Breast epithelium (tissue), 4 donors: ENCODE measurements around the gene SEPTIN8. TPM values are rescaled to one million over a fixed set of nuclear protein-coding genes. Genes with fewer than 3 reads are reported as not detected.

Experiments
- DNase-seq, 2 donors: peaks; one replicate each; pipeline ENCODE4 v3.0.0-alpha.2; 2019; ENCODE audit warnings: low spot score in 2 of 2
- H3K27ac ChIP-seq, 2 donors: fragments of 200-600 bp; sonication (generic) in 1 of 2; one replicate each; pipeline ENCODE4 v1.5.1; 2016 to 2019; ENCODE audit warnings: mild to moderate bottlenecking in 1 of 2
- H3K27me3 ChIP-seq, 2 donors: fragments of 200-600 bp; sonication (generic) in 1 of 2; one replicate each; pipeline versions ENCODE4 v1.5.1 to v1.6.0; 2017 to 2019; ENCODE audit warnings: control low read depth in 1 of 2, mild to moderate bottlenecking in 1 of 2
- H3K36me3 ChIP-seq: fragments of 200-600 bp; one replicate; pipeline ENCODE4 v1.5.1; 2019
- H3K4me1 ChIP-seq, 2 donors: fragments of 200-600 bp; sonication (generic); one replicate each; pipeline ENCODE4 v1.5.1; 2016 to 2019; ENCODE audit warnings: control low read depth in 1 of 2
- H3K4me3 ChIP-seq, 3 donors: fragments of 200-600 bp; sonication (generic); 1 replicate in 2 of 3; 2 replicates in 1 of 3; pipeline ENCODE4 v1.5.1; 2016 to 2019; ENCODE audit warnings: mild to moderate bottlenecking in 3 of 3, moderate library complexity in 2 of 3
- H3K9me3 ChIP-seq, 2 donors: fragments of 200-600 bp; sonication (generic) in 1 of 2; one replicate each; pipeline ENCODE4 v1.5.1; 2016 to 2019; ENCODE audit warnings: control low read depth in 1 of 2
- POLR2A ChIP-seq: fragments of 450-650 bp; IDR thresholded peaks from one replicate; pipeline ENCODE4 v1.6.1; 2016; ENCODE audit warnings: antibody characterized with exemption, mild to moderate bottlenecking, moderate library complexity
- POLR2AphosphoS5 ChIP-seq, 3 donors: sonication (generic); formaldehyde crosslinking; IDR thresholded peaks; one replicate each; pipeline ENCODE4 v1.6.1; 2017; ENCODE audit warnings: antibody characterized with exemption in 3 of 3
- intact Hi-C: fragments of 100-400 bp; cut with DNase I; formaldehyde crosslinking; loops from one replicate; pipeline ENCODE4 v1.15.1; 2023; ENCODE audit warnings: low total_unique reads
- total RNA-seq, 3 donors: library from RNA; depleted of rRNA; stranded (reverse); fragments of >200 nt; gene quantifications; one replicate each; pipeline ENCODE4 v1.1.0, GENCODE V29; 2016
- TF ChIP-seq, protein P1 (sequence below), 3 donors: fragments of 450-650 bp; IDR thresholded peaks; one replicate each; pipeline ENCODE4 v1.5.1; 2016 to 2017; ENCODE audit warnings: antibody characterized with exemption in 3 of 3, mild to moderate bottlenecking in 3 of 3, moderate library complexity in 3 of 3

SEPTIN8 gene
- total RNA-seq, 3 donors from 2014 or later: 26.4 to 43.0 (median 40.0) TPM

DNA sequence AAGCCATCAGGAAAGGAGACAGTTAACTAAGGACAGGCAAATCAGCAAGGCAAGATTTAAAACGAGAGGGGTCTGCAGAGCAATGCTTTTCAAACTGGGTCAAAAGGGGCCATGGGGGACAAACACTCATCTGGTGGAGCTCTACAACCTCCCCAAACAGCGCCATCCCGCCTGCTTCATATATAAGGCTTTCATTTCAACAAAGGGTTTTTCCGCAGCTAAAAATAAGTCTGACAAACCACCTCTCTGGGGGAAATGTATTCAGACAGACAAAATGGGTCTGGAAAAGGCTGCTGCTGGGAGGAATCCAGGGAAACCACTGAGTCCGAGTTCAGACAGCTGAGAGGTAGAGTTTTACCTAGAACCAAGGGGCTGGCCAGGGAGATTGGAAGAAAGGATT, 8.3 kb upstream of the SEPTIN8 start:
- no peak for DNase-seq
- intact Hi-C loops: no loop called here
- no peak overlapping the region for H3K27ac ChIP-seq
- H3K4me3 ChIP-seq: no peak overlapping the region
- H3K4me1 ChIP-seq: no peaks in the 10 kb centered on the region
- TF ChIP-seq POLR2AphosphoS5 (IDR thresholded peaks at IDR 0.05) (no peak), POLR2A (no peak)
- TF ChIP-seq, protein P1, sequence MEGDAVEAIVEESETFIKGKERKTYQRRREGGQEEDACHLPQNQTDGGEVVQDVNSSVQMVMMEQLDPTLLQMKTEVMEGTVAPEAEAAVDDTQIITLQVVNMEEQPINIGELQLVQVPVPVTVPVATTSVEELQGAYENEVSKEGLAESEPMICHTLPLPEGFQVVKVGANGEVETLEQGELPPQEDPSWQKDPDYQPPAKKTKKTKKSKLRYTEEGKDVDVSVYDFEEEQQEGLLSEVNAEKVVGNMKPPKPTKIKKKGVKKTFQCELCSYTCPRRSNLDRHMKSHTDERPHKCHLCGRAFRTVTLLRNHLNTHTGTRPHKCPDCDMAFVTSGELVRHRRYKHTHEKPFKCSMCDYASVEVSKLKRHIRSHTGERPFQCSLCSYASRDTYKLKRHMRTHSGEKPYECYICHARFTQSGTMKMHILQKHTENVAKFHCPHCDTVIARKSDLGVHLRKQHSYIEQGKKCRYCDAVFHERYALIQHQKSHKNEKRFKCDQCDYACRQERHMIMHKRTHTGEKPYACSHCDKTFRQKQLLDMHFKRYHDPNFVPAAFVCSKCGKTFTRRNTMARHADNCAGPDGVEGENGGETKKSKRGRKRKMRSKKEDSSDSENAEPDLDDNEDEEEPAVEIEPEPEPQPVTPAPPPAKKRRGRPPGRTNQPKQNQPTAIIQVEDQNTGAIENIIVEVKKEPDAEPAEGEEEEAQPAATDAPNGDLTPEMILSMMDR (IDR thresholded peaks at IDR 0.05): no peak
- no peaks in the 10 kb centered on the region for H3K27me3 ChIP-seq
- no peaks in the 10 kb centered on the region for H3K36me3 ChIP-seq
- H3K9me3 ChIP-seq: no peaks in the 10 kb centered on the region

DNA sequence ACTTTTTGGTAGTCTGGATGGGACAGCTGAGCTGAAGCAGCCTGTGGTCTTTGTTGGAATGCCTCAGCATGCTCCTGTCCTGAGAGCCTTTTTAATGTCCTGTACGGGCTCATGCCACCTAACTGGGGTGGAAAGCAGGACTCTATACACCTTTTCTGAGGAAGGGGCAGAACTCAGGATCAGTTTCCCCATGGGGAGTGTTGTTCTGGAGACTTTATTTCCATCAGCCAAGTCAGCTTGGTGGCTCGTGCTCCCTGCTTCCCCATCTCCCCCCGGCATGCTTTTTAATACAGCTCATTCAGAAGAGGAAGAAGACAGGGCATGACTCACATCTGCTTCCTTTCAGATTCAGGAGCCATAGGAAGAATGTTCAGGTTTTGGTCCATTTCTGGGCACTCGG, 5.1 kb upstream of the SEPTIN8 start:
- Histone ChIP-seq H3K27me3 (no peaks in the 10 kb centered on the region), H3K36me3 (no peaks in the 10 kb centered on the region), H3K4me3 (no peak overlapping the region), H3K9me3 (no peaks in the 10 kb centered on the region), H3K4me1 (peaks cover 0 to 3% of the 10 kb centered on the region in 2 donors), H3K27ac (no peak overlapping the region)
- intact Hi-C loops: loop anchor here (5.0 kb wide), 1 partner anchor 710 kb away; the partner anchor contains the start of gene CSF2
- no peak for DNase-seq
- no peak for TF ChIP-seq POLR2AphosphoS5 (IDR thresholded peaks at IDR 0.05)
- TF ChIP-seq POLR2A: no peak
- TF ChIP-seq, protein P1 (IDR thresholded peaks at IDR 0.05): no peak

DNA sequence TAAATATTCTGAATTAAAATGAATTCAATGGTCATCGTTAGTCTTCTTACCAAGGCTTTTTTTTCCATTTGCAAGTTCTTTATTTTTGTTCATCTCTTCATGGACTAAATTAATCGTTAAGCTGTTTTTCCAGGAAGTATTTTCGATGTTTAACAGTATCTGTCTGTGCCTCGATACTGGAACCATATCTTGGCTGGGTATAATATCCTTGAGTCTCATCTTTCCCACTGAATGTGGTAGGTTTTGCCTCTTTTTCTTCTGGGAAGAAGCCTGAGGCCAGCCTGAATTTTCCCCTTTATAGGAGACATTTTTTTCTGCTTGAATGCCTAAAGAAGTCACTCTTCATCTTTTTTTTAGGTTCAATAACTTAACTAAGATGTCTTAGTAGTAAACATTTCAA, 4.0 kb upstream of the SEPTIN8 start:
- Histone ChIP-seq H3K9me3 (no peaks in the 10 kb centered on the region), H3K4me3 (no peak overlapping the region), H3K27ac (no peak overlapping the region), H3K27me3 (no peaks in the 10 kb centered on the region), H3K36me3 (no peaks in the 10 kb centered on the region), H3K4me1 (peaks cover 0 to 3% of the 10 kb centered on the region in 2 donors)
- TF ChIP-seq, protein P1 (IDR thresholded peaks at IDR 0.05): no peak
- TF ChIP-seq POLR2A (no peak), POLR2AphosphoS5 (IDR thresholded peaks at IDR 0.05) (no peak)
- no peak for DNase-seq
- intact Hi-C loops: loop anchor here (5.0 kb wide), 1 partner anchor 709 kb away; the partner anchor contains the start of gene CSF2

DNA sequence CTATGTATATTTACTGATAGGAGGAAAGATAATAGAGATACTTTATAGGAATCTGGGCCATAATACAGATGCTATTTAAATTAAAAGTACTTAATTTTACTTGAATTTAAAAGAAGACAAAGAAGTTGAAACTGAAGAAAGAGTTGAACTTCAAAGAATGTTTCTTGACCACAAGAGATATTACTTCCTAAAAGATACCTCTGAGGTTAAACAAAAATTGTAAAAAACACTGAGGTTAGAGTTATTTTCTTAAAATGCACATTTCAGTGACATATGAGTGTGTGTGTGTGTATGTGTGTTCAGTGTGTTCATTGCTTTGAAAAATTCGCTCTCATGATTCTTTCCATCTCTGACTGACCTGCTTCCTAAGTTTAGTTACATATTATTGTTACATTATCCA, 3.5 kb upstream of the SEPTIN8 start:
- Histone ChIP-seq H3K27me3 (no peaks in the 10 kb centered on the region), H3K4me1 (peaks cover 0 to 3% of the 10 kb centered on the region in 2 donors), H3K4me3 (no peak overlapping the region), H3K36me3 (no peaks in the 10 kb centered on the region), H3K27ac (no peak overlapping the region), H3K9me3 (no peaks in the 10 kb centered on the region)
- no peak for TF ChIP-seq POLR2AphosphoS5 (IDR thresholded peaks at IDR 0.05)
- TF ChIP-seq, protein P1 (IDR thresholded peaks at IDR 0.05): no peak
- no peak for TF ChIP-seq POLR2A
- intact Hi-C loops: loop anchor here (5.0 kb wide), 1 partner anchor 708 kb away; the partner anchor contains the start of gene CSF2
- no peak for DNase-seq

DNA sequence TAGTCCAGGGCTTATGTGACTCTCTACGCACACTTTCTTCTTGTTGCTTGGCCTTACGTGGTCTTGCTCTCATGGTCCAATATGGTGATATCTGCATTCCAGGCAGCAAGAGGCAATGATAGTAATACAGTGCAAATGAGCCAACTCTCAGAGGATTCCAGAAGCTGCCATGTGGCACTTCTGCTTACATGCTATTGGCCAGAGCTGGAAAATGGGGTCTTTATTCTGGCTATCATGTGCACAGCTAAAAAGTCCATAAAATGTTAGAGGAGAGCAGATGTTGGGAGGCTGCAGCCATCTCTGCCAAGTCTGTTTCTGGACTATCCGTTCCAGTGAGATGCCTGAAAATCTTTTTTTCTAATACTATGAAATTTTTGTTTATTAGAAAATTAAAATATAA, 2.9 kb upstream of the SEPTIN8 start:
- TF ChIP-seq POLR2AphosphoS5 (IDR thresholded peaks at IDR 0.05): no peak
- TF ChIP-seq, protein P1 (IDR thresholded peaks at IDR 0.05): no peak
- no peak for TF ChIP-seq POLR2A
- no peaks in the 10 kb centered on the region for H3K36me3 ChIP-seq
- no peak for DNase-seq
- peaks cover 0 to 3% of the 10 kb centered on the region in 2 donors for H3K4me1 ChIP-seq
- H3K4me3 ChIP-seq: no peak overlapping the region
- intact Hi-C loops: loop anchor here (5.0 kb wide), 1 partner anchor 708 kb away; the partner anchor contains the start of gene CSF2
- H3K9me3 ChIP-seq: no peaks in the 10 kb centered on the region
- no peaks in the 10 kb centered on the region for H3K27me3 ChIP-seq
- no peak overlapping the region for H3K27ac ChIP-seq
